Panc1 (cell line): Measurements from ENCODE around the gene WNT7A.

Experiments
- POLR2AphosphoS5 ChIP-seq: IDR thresholded peaks from 2 replicates; pipeline ENCODE4 v1.6.1; 2012; ENCODE audit warnings: mild to moderate bottlenecking, low read depth, low read length, moderate library complexity
- SIN3A ChIP-seq: IDR thresholded peaks from 2 replicates; pipeline ENCODE4 v1.6.1; 2012; ENCODE audit warnings: low read depth, mild to moderate bottlenecking, low read length, moderate library complexity, borderline replicate concordance; ENCODE audit not compliant: insufficient read depth
- TF ChIP-seq, protein P1 (sequence below): fragments of 450-650 bp; IDR thresholded peaks from 2 replicates; pipeline ENCODE4 v1.5.1; 2017; ENCODE audit warnings: mild to moderate bottlenecking
- TF ChIP-seq, protein P2 (sequence below), 2 experiments: IDR thresholded peaks; 2 replicates each; pipeline ENCODE4 v1.6.1; 2011 to 2012; ENCODE audit warnings: low read depth in 2 of 2, control low read depth in 1 of 2, low read length in 1 of 2, mild to moderate bottlenecking in 1 of 2, moderate library complexity in 1 of 2; ENCODE audit not compliant: insufficient read depth in 1 of 2

DNA sequence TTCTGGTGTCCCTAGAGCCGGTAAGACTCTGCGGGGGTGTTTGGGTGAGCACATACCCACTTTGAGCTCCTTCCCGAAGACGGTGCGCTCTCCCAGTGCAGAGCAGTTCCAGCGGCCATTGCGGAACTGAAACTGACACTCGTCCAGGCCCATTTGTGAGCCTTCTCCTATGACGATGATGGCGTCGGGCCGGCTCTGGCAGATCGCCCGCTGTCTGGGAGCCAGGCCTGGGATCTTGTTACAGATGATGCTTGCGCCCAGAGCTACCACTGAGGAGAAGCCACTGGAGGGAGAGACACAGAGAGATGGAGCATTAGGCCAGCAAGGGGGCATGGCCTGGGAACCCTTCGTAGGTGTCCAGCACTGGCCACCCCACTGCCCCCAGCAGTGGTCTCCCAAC, 5.0 kb downstream of the WNT7A start:
- TF ChIP-seq, protein P1, sequence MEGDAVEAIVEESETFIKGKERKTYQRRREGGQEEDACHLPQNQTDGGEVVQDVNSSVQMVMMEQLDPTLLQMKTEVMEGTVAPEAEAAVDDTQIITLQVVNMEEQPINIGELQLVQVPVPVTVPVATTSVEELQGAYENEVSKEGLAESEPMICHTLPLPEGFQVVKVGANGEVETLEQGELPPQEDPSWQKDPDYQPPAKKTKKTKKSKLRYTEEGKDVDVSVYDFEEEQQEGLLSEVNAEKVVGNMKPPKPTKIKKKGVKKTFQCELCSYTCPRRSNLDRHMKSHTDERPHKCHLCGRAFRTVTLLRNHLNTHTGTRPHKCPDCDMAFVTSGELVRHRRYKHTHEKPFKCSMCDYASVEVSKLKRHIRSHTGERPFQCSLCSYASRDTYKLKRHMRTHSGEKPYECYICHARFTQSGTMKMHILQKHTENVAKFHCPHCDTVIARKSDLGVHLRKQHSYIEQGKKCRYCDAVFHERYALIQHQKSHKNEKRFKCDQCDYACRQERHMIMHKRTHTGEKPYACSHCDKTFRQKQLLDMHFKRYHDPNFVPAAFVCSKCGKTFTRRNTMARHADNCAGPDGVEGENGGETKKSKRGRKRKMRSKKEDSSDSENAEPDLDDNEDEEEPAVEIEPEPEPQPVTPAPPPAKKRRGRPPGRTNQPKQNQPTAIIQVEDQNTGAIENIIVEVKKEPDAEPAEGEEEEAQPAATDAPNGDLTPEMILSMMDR: no peak
- TF ChIP-seq POLR2AphosphoS5 (no peak), SIN3A (no peak)
- TF ChIP-seq, protein P2, sequence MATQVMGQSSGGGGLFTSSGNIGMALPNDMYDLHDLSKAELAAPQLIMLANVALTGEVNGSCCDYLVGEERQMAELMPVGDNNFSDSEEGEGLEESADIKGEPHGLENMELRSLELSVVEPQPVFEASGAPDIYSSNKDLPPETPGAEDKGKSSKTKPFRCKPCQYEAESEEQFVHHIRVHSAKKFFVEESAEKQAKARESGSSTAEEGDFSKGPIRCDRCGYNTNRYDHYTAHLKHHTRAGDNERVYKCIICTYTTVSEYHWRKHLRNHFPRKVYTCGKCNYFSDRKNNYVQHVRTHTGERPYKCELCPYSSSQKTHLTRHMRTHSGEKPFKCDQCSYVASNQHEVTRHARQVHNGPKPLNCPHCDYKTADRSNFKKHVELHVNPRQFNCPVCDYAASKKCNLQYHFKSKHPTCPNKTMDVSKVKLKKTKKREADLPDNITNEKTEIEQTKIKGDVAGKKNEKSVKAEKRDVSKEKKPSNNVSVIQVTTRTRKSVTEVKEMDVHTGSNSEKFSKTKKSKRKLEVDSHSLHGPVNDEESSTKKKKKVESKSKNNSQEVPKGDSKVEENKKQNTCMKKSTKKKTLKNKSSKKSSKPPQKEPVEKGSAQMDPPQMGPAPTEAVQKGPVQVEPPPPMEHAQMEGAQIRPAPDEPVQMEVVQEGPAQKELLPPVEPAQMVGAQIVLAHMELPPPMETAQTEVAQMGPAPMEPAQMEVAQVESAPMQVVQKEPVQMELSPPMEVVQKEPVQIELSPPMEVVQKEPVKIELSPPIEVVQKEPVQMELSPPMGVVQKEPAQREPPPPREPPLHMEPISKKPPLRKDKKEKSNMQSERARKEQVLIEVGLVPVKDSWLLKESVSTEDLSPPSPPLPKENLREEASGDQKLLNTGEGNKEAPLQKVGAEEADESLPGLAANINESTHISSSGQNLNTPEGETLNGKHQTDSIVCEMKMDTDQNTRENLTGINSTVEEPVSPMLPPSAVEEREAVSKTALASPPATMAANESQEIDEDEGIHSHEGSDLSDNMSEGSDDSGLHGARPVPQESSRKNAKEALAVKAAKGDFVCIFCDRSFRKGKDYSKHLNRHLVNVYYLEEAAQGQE (IDR thresholded peaks at IDR 0.05; ENCODE audit: insufficient read depth in 1 of 2, low read depth in 2 of 2, low read length in 1 of 2): no peak
